Ramos (cell line): Measurements from ENCODE around the gene WNT4.

Source experiments
- in situ Hi-C: fragments of 300-500 bp; cut with MboI; formaldehyde crosslinking; loops from one replicate; pipeline ENCODE4 v1.14.3; 2022; ENCODE audit warnings: low sequenced_read_pairs; ENCODE audit not compliant: unreplicated experiment

Gene WNT4

DNA sequence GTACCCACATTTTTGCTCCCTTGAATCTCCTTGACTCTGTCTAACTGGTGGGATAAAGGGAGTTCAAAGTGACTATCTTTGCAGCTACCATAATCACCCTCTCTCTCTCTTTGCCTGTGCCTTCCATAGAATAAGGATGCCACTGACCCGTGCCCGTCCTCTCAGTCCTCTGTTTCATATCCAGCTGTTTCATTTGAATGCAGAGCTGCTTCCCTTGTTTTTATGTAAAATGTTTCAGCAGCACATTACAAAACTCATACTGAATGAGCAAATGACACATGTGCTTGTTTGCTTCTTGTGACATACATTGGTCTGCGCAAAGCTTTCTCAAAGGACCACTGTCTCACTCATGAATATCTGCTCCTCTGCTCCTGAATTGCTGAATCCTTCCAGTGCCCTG, 52.0 kb downstream of the WNT4 start:
- in situ Hi-C loops = no loop called here

- in situ Hi-C loops = no loop called here
Measured at GRCh38 chr1:22089787-22090186, 53.1 kb downstream of the WNT4 start.

- in situ Hi-C loops = no loop called here
Measured at GRCh38 chr1:22089134-22089571, 53.7 kb downstream of the WNT4 start.

DNA sequence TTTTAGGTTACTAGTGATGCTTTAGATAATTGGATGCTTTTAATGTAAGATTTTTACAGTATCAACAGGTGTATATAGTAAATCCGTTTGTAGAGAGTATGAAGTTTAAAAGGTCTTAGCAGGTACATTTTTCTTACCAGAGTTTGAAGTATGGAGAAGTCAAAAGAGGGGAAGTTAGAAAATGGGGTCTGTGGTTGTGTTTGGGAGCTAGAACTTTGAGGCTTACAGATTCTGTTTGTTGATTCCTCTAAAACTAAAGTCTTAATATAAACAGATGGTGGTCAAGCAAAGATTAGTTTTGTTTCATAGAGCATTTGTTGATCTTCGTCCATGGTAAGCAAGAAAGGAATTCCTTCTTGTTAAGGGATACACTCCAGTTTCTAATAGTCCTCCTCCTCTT, 54.6 kb downstream of the WNT4 start:
- in situ Hi-C loops = no loop called here

DNA sequence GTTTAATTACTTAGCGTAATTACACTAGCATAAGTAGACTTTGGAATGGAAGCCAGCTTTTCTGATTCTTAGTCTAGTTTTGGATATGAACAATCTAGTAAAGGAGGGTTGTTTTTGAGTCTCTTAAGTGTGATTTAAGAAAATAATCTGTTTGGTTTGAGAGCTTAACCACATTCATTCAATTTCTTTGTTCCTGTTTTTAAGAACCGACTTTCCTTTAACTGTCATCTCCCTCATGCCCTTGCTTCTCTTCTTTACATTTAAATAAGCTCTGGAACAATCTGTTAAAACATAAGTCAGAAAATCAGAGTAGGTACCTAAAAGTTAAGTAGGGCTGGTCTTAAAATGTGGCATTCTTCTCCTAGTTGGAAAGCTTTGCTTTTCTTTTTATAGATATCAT, 62.7 kb downstream of the WNT4 start:
- in situ Hi-C loops = no loop called here

DNA sequence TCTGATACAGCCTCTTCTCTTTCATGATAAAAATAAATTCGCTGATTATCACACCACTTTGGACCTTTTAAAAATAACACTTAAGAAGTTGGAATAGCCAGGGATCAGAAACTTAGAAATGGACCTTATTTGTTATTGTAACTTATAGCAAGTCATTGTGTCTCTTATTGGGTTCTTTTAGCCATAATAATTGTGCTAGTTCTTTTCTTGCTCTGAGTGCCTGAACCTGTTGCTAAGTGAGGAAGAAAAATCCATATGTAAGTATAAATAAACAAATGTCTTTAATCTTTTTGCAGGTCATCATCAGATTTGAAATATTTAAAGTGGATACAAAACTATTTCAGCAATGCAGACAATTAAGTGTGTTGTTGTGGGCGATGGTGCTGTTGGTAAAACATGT, 64.8 kb downstream of the WNT4 start:
- in situ Hi-C loops = no loop called here

DNA sequence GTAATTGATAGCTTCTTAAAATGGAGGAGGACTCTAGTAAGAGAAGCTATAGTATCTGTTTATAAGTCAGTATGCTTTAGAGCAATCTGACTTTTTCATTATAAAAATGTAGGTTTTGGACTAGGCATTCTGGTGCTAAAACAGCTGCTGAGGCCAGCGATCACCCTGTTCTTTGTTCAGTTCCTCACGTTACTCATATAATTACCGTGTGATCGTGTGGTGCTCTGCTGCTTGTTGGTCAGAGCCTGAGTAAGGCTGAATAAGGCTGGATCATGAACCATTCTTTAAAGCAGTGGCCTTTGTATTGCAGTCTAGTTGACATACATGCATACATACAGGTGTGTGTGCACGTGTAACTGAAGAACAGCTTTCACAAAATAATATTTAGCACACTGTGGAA, 65.2 kb downstream of the WNT4 start:
- in situ Hi-C loops = no loop called here

DNA sequence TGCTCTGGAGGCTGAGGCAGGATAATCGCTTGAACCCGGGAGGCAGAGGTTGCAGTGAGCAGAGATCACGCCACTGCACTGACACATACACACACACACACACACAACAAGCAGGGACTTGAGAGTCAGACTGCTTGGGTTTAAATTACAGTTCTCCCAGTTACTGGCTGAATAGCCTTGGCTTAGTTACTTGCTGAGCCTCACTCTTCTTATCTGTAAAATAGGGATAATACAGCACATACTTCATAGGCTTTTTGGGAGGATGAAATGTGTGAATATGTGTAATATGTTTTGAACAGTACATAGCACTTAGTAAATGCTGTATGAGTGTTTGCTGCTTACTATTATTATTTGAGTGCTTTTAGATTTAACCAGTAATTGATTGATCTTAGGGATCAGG, 66.6 kb downstream of the WNT4 start:
- in situ Hi-C loops = no loop called here

- in situ Hi-C loops = no loop called here
Measured at GRCh38 chr1:22075718-22076117, 67.2 kb downstream of the WNT4 start.

DNA sequence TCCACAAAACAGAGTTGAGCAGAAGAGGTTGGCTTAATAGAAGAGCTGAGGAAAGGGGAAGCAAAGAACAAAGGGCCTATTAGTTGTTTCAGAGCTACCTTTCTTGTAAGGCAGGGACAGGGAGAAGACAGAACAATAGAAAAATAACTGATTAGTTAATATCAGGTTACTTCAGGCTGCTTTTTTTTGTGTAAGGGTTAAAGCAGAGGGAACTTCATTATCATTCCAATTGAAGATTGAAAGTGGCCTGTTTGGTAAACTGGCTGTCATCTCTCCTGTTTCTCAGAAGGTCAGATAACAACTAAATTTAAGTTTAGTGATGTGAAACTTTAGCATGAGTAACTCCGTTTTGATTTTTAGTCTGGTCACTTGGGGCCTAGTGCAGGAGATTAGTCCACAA, 68.1 kb downstream of the WNT4 start:
- in situ Hi-C loops = no loop called here

GRCh38 chr1:22071511-22071910, 71.4 kb downstream of the WNT4 start:
- in situ Hi-C loops = no loop called here
